RKO (cell line): Measurements from ENCODE around the gene AKR7A3.
"Not testable (repeated sequence)": the region's sequence is repeated elsewhere in the genome, so short reads cannot be mapped to it uniquely, and the experiment has no call there.

Experiments used
- DNase-seq: peaks from one replicate; pipeline ENCODE4 v3.0.0-alpha.2; 2016; ENCODE audit warnings: low spot score

The AKR7A3 gene

GRCh38 chr1:19287436-19288185 is 959 bp downstream of the AKR7A3 start:
- no peak for DNase-seq

GRCh38 chr1:19285807-19286206 is 2.8 kb downstream of the AKR7A3 start:
- not testable (repeated sequence) for DNase-seq

GRCh38 chr1:19285366-19285765 is 3.2 kb downstream of the AKR7A3 start:
- DNase-seq = not testable (repeated sequence)

GRCh38 chr1:19284881-19285280 is 3.7 kb downstream of the AKR7A3 start:
- DNase-seq = no peak

- no peak for DNase-seq
These were observed 4.7 kb downstream of the AKR7A3 start for GRCh38 chr1:19283891-19284290.

- no peak for DNase-seq
These were observed 13.9 kb downstream of the AKR7A3 start for GRCh38 chr1:19274636-19275035.

- not testable (repeated sequence) for DNase-seq
These were observed 14.6 kb downstream of the AKR7A3 start for GRCh38 chr1:19273844-19274531.

- no peak for DNase-seq
These were observed 15.3 kb downstream of the AKR7A3 start for GRCh38 chr1:19273106-19273843.

GRCh38 chr1:19272064-19272463 is 16.5 kb downstream of the AKR7A3 start:
- no peak for DNase-seq

GRCh38 chr1:19270343-19270730 is 18.2 kb downstream of the AKR7A3 start:
- DNase-seq = not testable (repeated sequence)

- DNase-seq = not testable (repeated sequence)
These were observed 18.9 kb downstream of the AKR7A3 start for GRCh38 chr1:19269427-19270342.

GRCh38 chr1:19268445-19268844 is 20.1 kb downstream of the AKR7A3 start:
- DNase-seq = no peak

GRCh38 chr1:19262744-19263143 is 25.8 kb downstream of the AKR7A3 start:
- DNase-seq = no peak

GRCh38 chr1:19262047-19262446 is 26.5 kb downstream of the AKR7A3 start:
- DNase-seq = no peak

GRCh38 chr1:19260211-19261138 is 28.1 kb downstream of the AKR7A3 start:
- DNase-seq = peak; percentile 84

GRCh38 chr1:19258353-19258752 is 30.2 kb downstream of the AKR7A3 start:
- DNase-seq = no peak

GRCh38 chr1:19257178-19257914 is 31.2 kb downstream of the AKR7A3 start:
- no peak for DNase-seq

- DNase-seq = not testable (repeated sequence)
These were observed 32.3 kb downstream of the AKR7A3 start for GRCh38 chr1:19256301-19256700.

GRCh38 chr1:19255288-19255687 is 33.3 kb downstream of the AKR7A3 start:
- no peak for DNase-seq

- no peak for DNase-seq
These were observed 34.2 kb downstream of the AKR7A3 start for GRCh38 chr1:19254416-19254815.
